HCT116 (cell line): ENCODE measurements around the gene ZNF516. TPM values are rescaled to one million over a fixed set of nuclear protein-coding genes. Genes with fewer than 3 reads are reported as not detected.

ENCODE experiments used
- ATAC-seq: fragments of 200-7000 bp; cut with Tn5 transposase; 2 replicates; pipeline ENCODE4 v1.9.1; 2020; ENCODE audit warnings: mild to moderate bottlenecking, moderate library complexity
- BruUV-seq: library from RNA; stranded (reverse); fragments of 400-500 nt; replicated peaks from 2 replicates; lab custom pipeline; 2021; lab: Mats Ljungman, UMichigan
- CTCF ChIA-PET: fragments of 300-600 bp; sonication (Branson Sonifier 250); formaldehyde crosslinking; loops from one replicate; lab custom pipeline; 2021; ENCODE audit warnings: antibody characterized with exemption; lab: Charles Lee
- POLR2A ChIA-PET: fragments of 300-600, 350-600 bp; sonication (Branson Sonifier 250); formaldehyde crosslinking; loops from one replicate; lab custom pipeline; 2021; ENCODE audit warnings: antibody characterized with exemption; lab: Charles Lee
- RAD21 ChIA-PET, 2 experiments: fragments of 300-600 bp; sonication (Branson Sonifier 250); formaldehyde crosslinking; loops; one replicate each; lab custom pipeline; 2023; ENCODE audit warnings: low total read pairs in 2 of 2; ENCODE audit not compliant: uncharacterized antibody in 2 of 2, unreplicated experiment in 2 of 2, low non-redundant PET in 1 of 2; lab: Charles Lee
- DNase-seq: peaks from one replicate; pipeline ENCODE4 v3.0.0-alpha.2; 2010; ENCODE audit warnings: low read depth, low spot score
- H2AFZ ChIP-seq: fragments of 200-600 bp; shearing (Covaris generic), sonication (generic); 2 replicates; pipeline ENCODE4 v1.6.1; 2017; ENCODE audit warnings: low read depth, mixed run types, mixed read lengths, antibody characterized with exemption, low read length; ENCODE audit not compliant: poor library complexity, severe bottlenecking
- H3K27ac ChIP-seq: 2 replicates; pipeline ENCODE4 v1.5.1; 2012; ENCODE audit warnings: low read depth, low read length
- H3K27me3 ChIP-seq: fragments of 200-600 bp; sonication (generic); 2 replicates; pipeline ENCODE4 v1.6.1; 2016; ENCODE audit warnings: mixed run types, low read length, mixed read lengths; ENCODE audit not compliant: insufficient read depth
- H3K36me3 ChIP-seq, 2 experiments: fragments of 200-500 bp in 1 of 2; fragments of 200-600 bp in 1 of 2; sonication (Bioruptor generic) in 1 of 2; sonication (generic) in 1 of 2; 2 replicates each; pipeline versions ENCODE4 v1.5.1 to v1.6.1; 2014 to 2016; ENCODE audit warnings: low read length in 2 of 2, inconsistent platforms in 1 of 2, mixed read lengths in 1 of 2, mixed run types in 1 of 2; ENCODE audit not compliant: insufficient read depth in 2 of 2, control insufficient read depth in 1 of 2
- H3K4me1 ChIP-seq, 2 experiments: fragments of 200-600 bp in 1 of 2; sonication (generic) in 1 of 2; 2 replicates each; pipeline versions ENCODE4 v1.5.1 to v1.6.1; 2012 to 2017; ENCODE audit warnings: low read length in 2 of 2, inconsistent platforms in 1 of 2, mild to moderate bottlenecking in 1 of 2, mixed read lengths in 1 of 2, mixed run types in 1 of 2, moderate library complexity in 1 of 2; ENCODE audit not compliant: insufficient read depth in 2 of 2, control insufficient read depth in 1 of 2
- H3K4me2 ChIP-seq: fragments of 200-600 bp; sonication (generic); 2 replicates; pipeline ENCODE4 v1.6.1; 2017; ENCODE audit warnings: mixed run types, low read length, mixed read lengths
- H3K4me3 ChIP-seq, 2 experiments: fragments of 200-600 bp in 1 of 2; sonication (generic) in 1 of 2; replicated peaks in 1 of 2; 2 replicates each; pipeline ENCODE4 v1.5.1; 2011 to 2016; ENCODE audit warnings: low read length in 2 of 2, control low read depth in 1 of 2, low read depth in 1 of 2, mild to moderate bottlenecking in 1 of 2, mixed read lengths in 1 of 2, mixed run types in 1 of 2
- H3K79me2 ChIP-seq: fragments of 200-600 bp; sonication (generic); 2 replicates; pipeline ENCODE4 v1.6.1; 2017; ENCODE audit warnings: mild to moderate bottlenecking, mixed run types, low read length, moderate library complexity, mixed read lengths; ENCODE audit not compliant: insufficient read depth
- H3K9ac ChIP-seq: fragments of 200-600 bp; sonication (generic); 2 replicates; pipeline ENCODE4 v1.6.1; 2016; ENCODE audit warnings: low read length, mixed read lengths
- H3K9me2 ChIP-seq: fragments of 200-600 bp; sonication (generic), shearing (Covaris generic); 2 replicates; pipeline ENCODE4 v1.6.1; 2017; ENCODE audit warnings: mixed run types, mild to moderate bottlenecking, moderate library complexity; ENCODE audit not compliant: insufficient read depth
- H3K9me3 ChIP-seq, 2 experiments: fragments of 200-500 bp in 1 of 2; fragments of 200-600 bp in 1 of 2; sonication (Bioruptor generic) in 1 of 2; sonication (generic) in 1 of 2; 2 replicates each; pipeline ENCODE4 v1.6.1; 2014 to 2017; ENCODE audit warnings: low read length in 2 of 2, mixed read lengths in 2 of 2, inconsistent platforms in 1 of 2, low read depth in 1 of 2, mild to moderate bottlenecking in 1 of 2, mixed run types in 1 of 2, moderate library complexity in 1 of 2; ENCODE audit not compliant: control insufficient read depth in 1 of 2, insufficient read depth in 1 of 2
- H4K20me1 ChIP-seq: fragments of 200-600 bp; sonication (generic), shearing (Covaris generic); 2 replicates; pipeline ENCODE4 v1.6.1; 2017; ENCODE audit warnings: mixed run types, mild to moderate bottlenecking, moderate library complexity; ENCODE audit not compliant: insufficient read depth
- ELF1 ChIP-seq: IDR thresholded peaks from 2 replicates; pipeline ENCODE4 v1.6.1; 2012; ENCODE audit warnings: low read depth, borderline replicate concordance
- RAD21 ChIP-seq: IDR thresholded peaks from 2 replicates; pipeline ENCODE4 v1.6.1; 2012; ENCODE audit warnings: low read depth, mild to moderate bottlenecking
- YY1 ChIP-seq: IDR thresholded peaks from 2 replicates; pipeline ENCODE4 v1.6.1; 2011; ENCODE audit warnings: low read length, low read depth, moderate library complexity, mild to moderate bottlenecking; ENCODE audit not compliant: insufficient replicate concordance; ENCODE audit errors: extremely low read depth
- intact Hi-C: fragments of 100-400 bp; cut with micrococcal nuclease; formaldehyde crosslinking; loops from 2 replicates; pipeline ENCODE4 v1.10.0; 2022
- total RNA-seq: library from RNA; stranded (reverse); gene quantifications from one replicate; pipeline ENCODE4 v1.2.1, GENCODE V29; 2021; ENCODE audit not compliant: unreplicated experiment
- TF ChIP-seq, protein P1 (sequence below): IDR thresholded peaks from 2 replicates; pipeline ENCODE4 v1.6.1; 2011; ENCODE audit warnings: mild to moderate bottlenecking, low read length, moderate library complexity; ENCODE audit not compliant: insufficient replicate concordance; ENCODE audit errors: extremely low read depth

Gene ZNF516
- total RNA-seq, 1 experiment from 2014 or later = 32.0 TPM

DNA sequence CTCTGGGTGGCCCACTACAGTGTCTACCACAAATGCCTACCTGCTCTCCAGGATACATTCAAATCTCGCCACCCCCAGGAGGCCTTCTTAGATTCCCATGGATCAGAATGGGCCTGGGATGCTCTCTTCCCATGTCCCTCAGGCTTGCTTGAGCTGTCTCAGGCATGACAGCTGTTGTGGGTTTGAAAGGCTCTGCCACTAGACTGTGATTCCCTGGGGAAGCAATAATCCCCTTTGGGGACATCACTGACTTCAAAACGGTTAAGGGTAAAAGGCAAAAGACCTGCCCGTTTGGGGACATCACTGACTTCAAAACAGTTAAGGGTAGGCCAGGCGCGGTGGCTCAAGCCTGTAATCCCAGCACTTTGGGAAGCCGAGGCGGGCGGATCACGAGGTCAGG, 35.8 kb upstream of the ZNF516 start:
- H4K20me1 ChIP-seq = no peaks in the 10 kb centered on the region
- TF ChIP-seq ELF1 (no peak), YY1 (no peak), RAD21 (no peak)
- TF ChIP-seq, protein P1, sequence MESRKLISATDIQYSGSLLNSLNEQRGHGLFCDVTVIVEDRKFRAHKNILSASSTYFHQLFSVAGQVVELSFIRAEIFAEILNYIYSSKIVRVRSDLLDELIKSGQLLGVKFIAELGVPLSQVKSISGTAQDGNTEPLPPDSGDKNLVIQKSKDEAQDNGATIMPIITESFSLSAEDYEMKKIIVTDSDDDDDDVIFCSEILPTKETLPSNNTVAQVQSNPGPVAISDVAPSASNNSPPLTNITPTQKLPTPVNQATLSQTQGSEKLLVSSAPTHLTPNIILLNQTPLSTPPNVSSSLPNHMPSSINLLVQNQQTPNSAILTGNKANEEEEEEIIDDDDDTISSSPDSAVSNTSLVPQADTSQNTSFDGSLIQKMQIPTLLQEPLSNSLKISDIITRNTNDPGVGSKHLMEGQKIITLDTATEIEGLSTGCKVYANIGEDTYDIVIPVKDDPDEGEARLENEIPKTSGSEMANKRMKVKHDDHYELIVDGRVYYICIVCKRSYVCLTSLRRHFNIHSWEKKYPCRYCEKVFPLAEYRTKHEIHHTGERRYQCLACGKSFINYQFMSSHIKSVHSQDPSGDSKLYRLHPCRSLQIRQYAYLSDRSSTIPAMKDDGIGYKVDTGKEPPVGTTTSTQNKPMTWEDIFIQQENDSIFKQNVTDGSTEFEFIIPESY = no peak
- H3K4me1 ChIP-seq = no peaks in the 10 kb centered on the region
- DNase-seq (no peak), ATAC-seq (no peak)
- CTCF ChIA-PET = no interaction called here
- peaks cover 21% of the 10 kb centered on the region for H3K27me3 ChIP-seq
- RAD21 ChIA-PET = no interaction called here
- H3K4me2 ChIP-seq = no peak overlapping the region
- no peak overlapping the region for H3K27ac ChIP-seq
- POLR2A ChIA-PET = no interaction called here
- intact Hi-C loops = no loop called here
- no peaks in the 10 kb centered on the region for H3K36me3 ChIP-seq
- H3K9ac ChIP-seq = no peak overlapping the region
- no peaks in the 10 kb centered on the region for H3K9me2 ChIP-seq
- no peaks in the 10 kb centered on the region for H3K9me3 ChIP-seq
- no peak overlapping the region for H3K4me3 ChIP-seq
- H3K79me2 ChIP-seq = no peaks in the 10 kb centered on the region
- no peak overlapping the region for H2AFZ ChIP-seq
- BruUV-seq = no TSS peak

- Histone ChIP-seq H3K4me2 (no peak overlapping the region), H3K27ac (no peak overlapping the region), H4K20me1 (no peaks in the 10 kb centered on the region), H3K4me3 (no peak overlapping the region), H3K27me3 (peaks cover 25% of the 10 kb centered on the region), H3K9me3 (no peaks in the 10 kb centered on the region), H3K9me2 (no peaks in the 10 kb centered on the region), H3K36me3 (no peaks in the 10 kb centered on the region), H3K9ac (no peak overlapping the region), H3K4me1 (0 out of 4 replicates have a peak, but pooled peaks cover 0 to under 1% of the 10 kb centered on the region in 2 experiments), H3K79me2 (no peaks in the 10 kb centered on the region)
- RAD21 ChIA-PET = no interaction called here
- BruUV-seq = no TSS peak
- CTCF ChIA-PET = no interaction called here
- POLR2A ChIA-PET = no interaction called here
- ATAC-seq = no peak
- intact Hi-C loops = no loop called here
- no peak for TF ChIP-seq RAD21
- no peak for TF ChIP-seq ELF1
- TF ChIP-seq, all 23 proteins: peak for 0
- no peak for DNase-seq
- H2AFZ ChIP-seq = no peak overlapping the region
Observed at GRCh38 chr18:76530391-76530790, 35.3 kb upstream of the ZNF516 start.
